Stimulated activated CD4-positive, alpha-beta T cell treated with anti-CD3 and anti-CD28 coated beads, Interleukin-1b, Interleukin-23, amount 100 ng/mL, for 24 hours (primary cell): ENCODE data around the gene ST6GALNAC1.

Experiments
- DNase-seq, 4 experiments: peaks; one replicate each; pipeline ENCODE4 v3.0.0-alpha.2; 2020; ENCODE audit warnings: low read depth in 4 of 4, low spot score in 1 of 4

Gene ST6GALNAC1

DNA sequence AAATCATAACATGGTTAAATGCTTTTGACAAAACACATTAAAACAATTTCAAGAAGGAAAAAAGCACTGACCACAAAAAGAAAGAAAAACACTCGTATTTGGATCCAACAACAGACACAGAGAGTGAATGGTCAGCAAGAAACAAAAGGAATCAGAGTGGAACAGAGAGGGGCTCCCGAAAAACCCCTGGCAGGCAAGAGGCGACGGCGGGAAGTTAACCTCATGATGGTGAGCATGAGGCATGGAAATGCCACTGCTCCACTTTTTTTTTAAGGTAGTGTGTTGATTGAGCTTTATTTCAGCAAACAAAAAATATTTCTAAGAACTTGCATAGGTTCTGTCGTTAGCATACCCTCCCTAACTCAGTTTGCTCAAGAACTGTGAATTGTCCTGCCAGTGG, 32.1 kb upstream of the ST6GALNAC1 start:
- DNase-seq = no peak

DNA sequence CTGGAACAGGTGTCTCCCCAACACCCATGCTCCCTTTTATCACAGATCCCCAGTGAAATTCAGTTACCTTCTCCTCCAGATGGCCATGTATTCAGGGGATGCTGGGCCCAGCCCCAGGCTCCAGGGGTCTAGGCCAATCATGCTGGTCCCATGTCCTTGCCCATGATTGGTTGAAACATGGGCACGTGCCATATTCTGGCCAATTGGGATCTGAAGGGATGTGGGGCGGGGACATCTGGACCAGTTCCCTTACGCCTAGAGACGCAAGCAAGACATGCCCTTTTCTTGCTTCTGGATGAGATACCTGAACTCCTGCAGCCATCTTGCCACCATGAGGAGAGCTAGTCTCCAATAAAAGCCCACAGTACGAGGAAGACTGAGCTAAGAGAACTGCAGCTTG, 31.0 kb upstream of the ST6GALNAC1 start:
- DNase-seq = no peak

- no peak for DNase-seq
Observed at GRCh38 chr17:76673729-76674128, 30.2 kb upstream of the ST6GALNAC1 start.

DNA sequence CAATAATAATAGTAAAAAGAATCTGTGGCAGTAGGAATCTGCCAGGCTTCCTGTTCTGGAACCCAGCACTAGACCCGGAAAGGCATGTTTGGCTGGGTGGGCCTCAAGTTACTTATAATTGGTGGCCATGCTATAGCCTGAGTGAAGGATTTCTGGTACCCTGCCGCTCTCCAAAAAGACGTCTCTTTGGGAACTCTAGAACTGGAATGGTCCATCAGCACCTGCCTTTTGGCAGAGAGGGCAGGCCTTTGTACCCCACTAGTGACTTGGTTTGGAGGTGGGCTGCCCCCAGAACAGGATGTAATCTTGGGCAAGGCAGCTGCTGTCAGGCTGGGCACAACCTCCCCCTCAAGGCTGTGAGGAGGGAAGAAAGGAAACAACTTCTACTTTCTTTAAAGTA, 29.3 kb upstream of the ST6GALNAC1 start:
- DNase-seq = no peak

GRCh38 chr17:76672270-76672851, 28.8 kb upstream of the ST6GALNAC1 start:
- no peak for DNase-seq

DNA sequence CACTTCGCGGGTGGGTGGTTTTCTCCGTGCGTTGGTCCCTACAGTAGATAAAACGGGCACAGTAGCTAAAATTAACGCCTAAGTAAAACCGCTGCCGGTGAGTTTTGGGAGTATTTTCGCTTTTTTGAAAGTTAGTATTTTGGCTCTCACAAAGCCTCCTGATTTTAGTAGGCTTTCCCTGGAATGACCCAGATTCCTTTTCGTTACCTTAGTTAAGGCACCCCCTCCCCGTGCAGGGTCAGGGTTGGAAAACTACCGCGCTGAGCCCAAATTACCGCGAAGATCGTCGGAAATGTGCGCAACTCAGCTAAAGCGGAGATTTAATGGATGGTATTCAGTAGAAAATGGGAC, 28.3 kb upstream of the ST6GALNAC1 start:
- no peak for DNase-seq

DNA sequence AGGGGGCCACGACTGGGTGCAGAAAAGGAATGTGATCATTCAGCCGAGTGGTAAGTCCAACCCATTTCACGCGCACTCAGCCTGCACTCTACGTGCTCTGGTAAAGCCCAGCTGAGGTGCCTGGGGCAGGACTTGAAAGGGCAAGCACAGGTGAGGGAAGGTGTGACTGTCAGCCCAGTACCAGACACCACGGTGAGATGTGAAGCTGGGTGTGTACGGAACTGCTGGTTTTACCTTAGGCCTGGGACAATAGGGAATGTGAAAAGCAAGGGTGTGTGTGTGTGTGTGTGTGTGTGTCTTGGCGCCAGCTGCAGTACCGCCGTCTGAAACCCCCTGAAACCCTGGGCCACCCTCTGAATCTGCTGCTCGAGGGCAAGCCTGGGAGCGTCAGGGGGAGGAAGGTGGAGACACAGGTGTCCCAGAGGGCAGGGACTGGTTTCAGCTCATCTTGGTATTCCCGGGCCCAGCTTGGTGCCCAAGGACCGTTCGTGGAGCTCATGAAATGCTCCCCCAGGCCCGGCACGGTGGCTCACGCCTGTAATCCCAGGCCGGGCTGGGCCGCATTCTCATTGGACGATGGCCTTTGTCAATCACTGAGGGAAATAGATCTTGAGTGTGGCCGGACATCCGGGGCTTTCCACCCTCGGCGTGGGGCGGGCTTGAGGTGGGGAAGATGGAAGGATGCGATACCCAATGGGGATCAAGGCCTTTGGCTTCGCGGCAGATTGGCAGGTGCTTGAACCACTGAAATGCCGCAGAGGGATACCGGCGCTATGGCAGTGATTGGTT, 27.8 kb upstream of the ST6GALNAC1 start:
- peak; percentile 92 to 99 (median 96) for DNase-seq

DNA sequence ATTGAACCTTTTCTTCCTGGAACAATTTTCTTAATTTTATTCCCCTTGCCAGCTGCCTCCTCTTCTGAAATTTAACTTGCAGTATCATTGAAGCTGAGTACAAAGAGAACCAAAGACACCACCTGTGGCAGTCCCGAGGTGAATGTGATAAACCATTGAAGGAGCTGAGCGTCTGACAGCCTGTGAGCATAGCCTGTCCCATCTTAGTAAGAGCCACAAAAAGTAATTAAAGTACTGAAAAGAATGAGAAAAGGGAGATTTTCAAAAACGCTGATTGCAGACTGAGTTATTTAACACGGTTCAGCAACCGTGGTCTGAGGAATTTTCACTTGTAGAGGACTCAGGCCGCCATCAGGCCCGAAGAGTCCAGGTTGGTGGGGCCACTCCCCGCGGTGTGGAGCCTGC, 27.2 kb upstream of the ST6GALNAC1 start:
- DNase-seq = no peak

DNA sequence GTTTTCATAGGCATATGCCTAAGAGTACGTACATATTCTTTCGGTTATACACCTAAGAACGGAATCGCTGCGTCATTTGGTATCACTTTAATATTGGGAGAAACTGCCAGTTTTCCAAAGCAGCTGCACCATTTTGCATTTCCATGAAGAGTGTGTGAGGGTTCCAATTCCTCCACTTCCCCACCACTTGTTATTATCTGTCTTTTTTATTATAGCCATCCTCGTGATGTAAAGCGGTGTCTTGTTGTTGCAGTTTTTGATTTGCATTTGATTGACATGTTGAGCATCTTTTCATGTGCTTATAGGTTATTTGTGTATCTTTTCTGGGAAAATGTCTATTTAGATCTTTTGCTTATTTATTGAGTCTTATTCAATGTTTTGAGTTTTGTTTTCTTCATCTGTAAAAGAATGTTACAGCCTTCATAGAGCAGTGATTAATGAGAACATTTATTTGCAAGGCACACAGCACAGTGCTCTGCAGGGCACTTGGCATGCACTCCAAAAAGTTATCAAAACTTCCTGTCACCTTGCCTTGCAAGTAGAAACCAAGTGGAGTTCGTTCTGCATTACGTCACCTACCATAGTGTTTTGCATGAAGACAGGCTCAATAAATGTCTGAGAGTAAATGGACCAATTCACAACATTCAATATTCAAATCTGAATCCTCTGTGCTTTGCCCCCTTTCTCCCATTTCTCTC, 26.6 kb upstream of the ST6GALNAC1 start:
- no peak for DNase-seq

GRCh38 chr17:76667786-76668453, 24.4 kb upstream of the ST6GALNAC1 start:
- no peak for DNase-seq

DNA sequence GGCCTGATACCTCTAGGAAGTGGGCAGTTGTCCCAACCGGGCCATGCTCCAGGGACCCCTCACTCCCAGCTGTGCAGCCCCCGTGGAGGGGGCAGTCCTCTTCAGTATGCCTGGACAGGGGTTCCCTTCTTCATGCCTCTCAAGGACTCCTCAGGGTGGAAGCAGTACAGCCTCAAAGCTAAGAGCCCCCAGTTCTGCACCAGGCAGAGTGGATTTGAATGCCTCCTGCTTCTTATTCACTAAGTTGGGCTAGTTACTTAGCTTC, 23.9 kb upstream of the ST6GALNAC1 start:
- no peak for DNase-seq

- DNase-seq = no peak
Observed at GRCh38 chr17:76660656-76661042, 17.1 kb upstream of the ST6GALNAC1 start.

- no peak for DNase-seq
Observed at GRCh38 chr17:76659928-76660655, 16.5 kb upstream of the ST6GALNAC1 start.

- DNase-seq = no peak
Observed at GRCh38 chr17:76658242-76658662, 14.7 kb upstream of the ST6GALNAC1 start.

DNA sequence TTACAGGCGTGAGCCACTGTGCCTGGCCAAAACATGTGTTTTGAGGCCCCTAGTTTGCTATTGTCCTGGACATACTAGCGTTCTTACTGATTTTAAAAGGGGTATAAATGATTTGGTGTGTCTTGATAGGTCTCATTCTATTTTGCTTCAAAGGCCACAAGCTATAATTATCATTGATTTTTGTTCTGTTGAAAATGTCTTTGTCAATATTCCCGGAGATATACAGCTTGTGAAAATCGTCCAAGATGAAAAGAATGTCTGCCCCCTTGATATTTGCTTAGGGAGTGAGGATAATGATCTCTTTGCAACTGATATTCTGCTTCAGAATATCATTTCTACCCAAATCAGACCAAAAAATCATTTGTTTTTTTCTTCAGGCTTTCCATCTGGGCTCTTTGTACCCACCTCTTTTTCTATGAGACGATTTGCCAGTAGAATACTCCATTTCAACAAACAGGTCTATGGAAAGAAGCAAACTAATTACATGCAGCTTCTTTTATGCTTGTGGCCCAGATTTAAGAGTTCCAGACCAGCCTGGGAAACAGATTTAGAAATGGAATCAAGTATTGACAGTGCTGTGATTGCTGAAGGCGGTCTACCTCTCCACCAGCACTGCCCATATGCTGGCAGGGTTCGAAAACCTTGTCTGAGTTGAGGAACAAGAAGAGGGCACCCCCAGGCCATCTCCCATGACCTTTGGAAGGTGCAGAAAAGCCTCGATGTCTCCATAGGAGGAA, 14.1 kb upstream of the ST6GALNAC1 start:
- DNase-seq = no peak

DNA sequence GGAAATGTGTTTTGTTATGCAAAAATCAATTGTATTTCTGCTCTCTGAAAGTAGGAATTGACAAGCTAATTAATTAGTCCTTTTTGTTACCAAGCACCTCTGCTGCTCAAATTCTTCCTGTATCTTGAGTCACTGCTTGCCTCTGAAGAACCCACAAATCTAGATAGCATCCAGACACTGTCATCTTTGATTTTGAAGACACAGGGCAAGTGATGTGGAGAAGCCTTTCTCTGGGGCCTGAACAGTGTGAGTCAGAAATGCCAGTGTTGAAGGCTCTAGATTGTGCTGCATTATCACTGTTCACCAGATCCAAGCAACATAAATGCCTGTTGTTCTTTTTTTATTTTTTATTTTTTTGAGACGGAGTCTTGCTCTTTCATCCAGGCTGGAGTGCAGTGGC, 10.9 kb upstream of the ST6GALNAC1 start:
- no peak for DNase-seq

GRCh38 chr17:76650504-76650903, 6.9 kb upstream of the ST6GALNAC1 start:
- no peak for DNase-seq

GRCh38 chr17:76646712-76647111, 3.2 kb upstream of the ST6GALNAC1 start:
- DNase-seq = no peak

- DNase-seq = no peak
Observed at GRCh38 chr17:76645481-76645880, 1.9 kb upstream of the ST6GALNAC1 start.

GRCh38 chr17:76644995-76645394, 1.4 kb upstream of the ST6GALNAC1 start:
- DNase-seq = no peak

DNA sequence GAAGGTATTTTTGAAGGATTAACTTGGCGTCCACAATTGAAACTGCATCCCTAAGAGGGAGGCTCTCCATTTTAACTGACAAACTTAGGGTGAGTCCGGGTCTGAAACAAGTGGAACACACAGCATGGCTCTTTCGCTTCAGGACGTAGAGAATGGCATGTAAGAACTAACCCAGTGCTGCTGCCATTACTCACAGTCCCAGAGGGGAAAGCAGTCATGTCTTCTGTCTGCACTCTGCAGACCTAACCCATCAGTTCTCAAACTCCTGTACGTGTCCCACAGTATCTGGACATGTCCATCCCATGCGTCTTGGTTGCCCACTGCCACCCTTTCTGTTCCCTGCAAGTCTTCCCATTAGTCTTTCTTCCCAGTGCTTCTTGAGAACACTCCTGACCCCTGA, 563 bp downstream of the ST6GALNAC1 start:
- DNase-seq = no peak
